ENCODE measurements around the gene RUNDC3A.
A peak's percentile ranks its signal among the peaks of the same experiment; 100 is the strongest.
"Not testable (repeated sequence)": the region's sequence is repeated elsewhere in the genome, so short reads cannot be mapped to it uniquely, and the experiment has no call there.

Gene RUNDC3A

DNA sequence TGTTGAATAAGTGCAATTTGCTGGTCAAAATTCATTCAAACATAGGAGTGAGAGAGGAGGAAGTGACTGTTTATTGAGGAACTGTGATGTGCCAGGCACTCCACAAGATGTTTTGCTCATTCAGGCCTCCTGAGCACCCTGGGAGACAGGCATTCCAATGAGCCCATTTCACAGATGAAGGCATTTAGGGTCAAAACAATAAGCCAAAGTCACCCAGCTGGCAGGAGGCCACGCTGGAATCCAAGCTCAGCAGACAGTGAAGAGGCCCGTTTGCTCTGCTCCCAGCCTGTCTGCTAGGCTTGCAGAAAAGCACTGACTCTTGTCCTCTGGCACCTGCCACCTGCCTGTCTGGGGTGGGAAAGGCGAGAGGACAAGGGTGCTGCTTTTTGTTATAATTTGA is 26.3 kb downstream of the RUNDC3A start:
- DNase-seq, result no peak
- CTCF ChIA-PET, result interaction anchor here (1.0 to 2.0 kb wide), 5 partner anchors 15 to 131 kb away, joined by 3 to 9 read pairs (median 3); no protein-coding TSS in a partner anchor
- Mint-ChIP-seq H3K36me3 (no peaks in the 10 kb centered on the region), H3K9me3 (no peaks in the 10 kb centered on the region), H3K4me1 (peaks cover 9% of the 10 kb centered on the region), H3K27ac (no peak overlapping the region), H3K4me3 (no peak overlapping the region), H3K27me3 (peaks cover 31% of the 10 kb centered on the region)

DNA sequence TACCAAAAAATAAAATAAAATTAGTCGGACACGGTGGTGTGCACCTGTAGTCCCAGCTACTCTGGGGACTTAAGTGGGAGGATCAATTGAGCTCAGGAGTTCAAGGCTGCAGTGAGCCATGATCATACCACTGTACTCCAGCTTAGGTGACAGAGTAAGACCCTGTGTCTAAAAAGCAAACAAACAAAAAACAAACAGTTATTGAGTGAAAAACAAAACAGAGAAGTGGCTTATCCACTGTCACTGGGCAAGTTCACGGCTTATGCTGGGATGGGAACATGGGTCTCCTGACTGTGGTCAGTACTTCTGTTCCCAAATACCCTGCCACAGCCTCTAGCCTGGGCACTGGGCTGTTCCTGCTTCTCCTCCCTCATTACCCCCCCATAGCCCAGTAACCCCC is 27.2 kb downstream of the RUNDC3A start:
- Mint-ChIP-seq H3K9me3 (no peaks in the 10 kb centered on the region), H3K36me3 (no peaks in the 10 kb centered on the region), H3K4me3 (no peak overlapping the region), H3K27me3 (peaks cover 31% of the 10 kb centered on the region), H3K4me1 (peaks cover 9% of the 10 kb centered on the region), H3K27ac (no peak overlapping the region)
- DNase-seq, result no peak
- CTCF ChIA-PET, result interaction anchor here (1.0 to 1.6 kb wide), 4 partner anchors 15 to 132 kb away, joined by 3 to 4 read pairs (median 3); no protein-coding TSS in a partner anchor

DNA sequence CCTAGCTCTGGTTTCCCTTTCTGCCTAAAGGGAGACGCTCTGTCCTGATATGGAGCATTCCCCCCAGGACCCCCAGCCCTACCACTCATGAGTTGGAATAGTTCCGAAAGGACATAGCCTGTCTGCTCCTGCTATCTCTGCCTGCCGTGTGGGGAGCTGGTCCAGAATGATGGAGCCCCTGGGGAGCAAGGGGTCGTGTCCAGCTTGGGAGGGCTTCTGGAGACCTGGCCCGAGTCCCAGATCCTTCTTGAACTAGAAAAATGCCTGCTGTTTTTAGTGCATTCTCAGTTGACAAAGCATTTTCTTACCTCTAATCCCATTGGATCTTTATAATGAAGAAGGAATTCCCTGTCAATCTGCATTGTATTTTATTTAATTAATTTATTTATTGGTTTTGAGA is 27.6 kb downstream of the RUNDC3A start:
- no peaks in the 10 kb centered on the region for H3K9me3 Mint-ChIP-seq

DNA sequence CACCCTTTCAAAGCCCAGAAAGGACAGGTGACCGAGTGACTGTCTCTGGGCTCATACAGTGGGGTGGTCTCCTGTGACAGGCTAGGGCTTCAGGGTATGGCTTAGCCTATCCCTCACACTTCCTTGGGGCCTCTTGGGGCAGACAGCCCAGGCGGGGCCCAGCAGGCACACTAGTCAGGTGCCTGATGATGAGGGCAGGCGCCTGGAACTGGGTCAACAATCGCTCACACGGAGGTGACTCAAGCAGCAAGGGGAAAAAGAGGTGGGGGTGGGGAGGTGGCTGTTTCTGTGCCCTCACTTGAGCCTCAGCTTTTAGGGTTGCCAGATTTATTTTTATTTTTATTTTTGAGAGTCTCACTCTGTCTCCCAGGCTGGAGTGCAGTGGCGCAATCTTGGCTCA is 30.3 kb downstream of the RUNDC3A start:
- DNase-seq, result no peak
- CTCF ChIA-PET, result interaction anchor here (0.9 to 1.4 kb wide), 3 partner anchors 12 to 135 kb away, joined by 3 to 4 read pairs (median 4); no protein-coding TSS in a partner anchor
- no peak overlapping the region for H3K4me3 Mint-ChIP-seq
- H3K27me3 Mint-ChIP-seq, result peaks cover 42% of the 10 kb centered on the region
- H3K4me1 Mint-ChIP-seq, result no peaks in the 10 kb centered on the region
- H3K9me3 Mint-ChIP-seq, result no peaks in the 10 kb centered on the region
- H3K36me3 Mint-ChIP-seq, result no peaks in the 10 kb centered on the region
- H3K27ac Mint-ChIP-seq, result no peak overlapping the region

More for the DNA sequence above, 27.6 kb downstream of the RUNDC3A start:
- peaks cover 31% of the 10 kb centered on the region for H3K27me3 Mint-ChIP-seq
- no peaks in the 10 kb centered on the region for H3K36me3 Mint-ChIP-seq
- no peak overlapping the region for H3K27ac Mint-ChIP-seq
- no peak overlapping the region for H3K4me3 Mint-ChIP-seq
- CTCF ChIA-PET, result interaction anchor here (1.1 to 1.6 kb wide), 2 partner anchors 14 to 132 kb away, joined by 3 read pairs; no protein-coding TSS in a partner anchor
- peaks cover 8% of the 10 kb centered on the region for H3K4me1 Mint-ChIP-seq
- DNase-seq, result no peak

DNA sequence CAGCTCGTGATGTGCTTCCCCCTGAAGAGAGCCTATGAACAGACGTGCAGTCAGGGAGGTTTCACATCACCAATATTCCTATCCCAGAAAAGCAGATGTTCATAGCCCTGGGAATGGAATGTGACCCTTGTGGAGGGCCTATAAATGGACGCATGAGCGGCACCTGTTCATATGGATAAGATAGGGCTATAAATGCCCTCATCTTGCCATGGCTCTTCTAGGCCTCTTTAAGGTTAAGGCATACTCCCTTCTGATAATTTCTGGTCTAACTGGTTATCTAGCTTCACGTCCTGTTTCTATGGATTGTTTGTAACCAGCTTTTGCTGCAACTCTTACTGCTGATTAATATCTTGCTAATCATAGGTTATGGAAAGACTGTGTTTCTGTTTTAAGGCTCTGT is 32.2 kb downstream of the RUNDC3A start:
- CTCF ChIA-PET, result interaction anchor here (0.6 to 2.0 kb wide), 2 partner anchors 9 to 22 kb away, joined by 3 to 8 read pairs; no protein-coding TSS in a partner anchor
- not testable (repeated sequence) for H3K9me3 Mint-ChIP-seq, H3K4me3 Mint-ChIP-seq, H3K27ac Mint-ChIP-seq, DNase-seq, H3K36me3 Mint-ChIP-seq
- Mint-ChIP-seq H3K4me1 (peaks cover 14% of the 10 kb centered on the region), H3K27me3 (peaks cover 49% of the 10 kb centered on the region)

DNA sequence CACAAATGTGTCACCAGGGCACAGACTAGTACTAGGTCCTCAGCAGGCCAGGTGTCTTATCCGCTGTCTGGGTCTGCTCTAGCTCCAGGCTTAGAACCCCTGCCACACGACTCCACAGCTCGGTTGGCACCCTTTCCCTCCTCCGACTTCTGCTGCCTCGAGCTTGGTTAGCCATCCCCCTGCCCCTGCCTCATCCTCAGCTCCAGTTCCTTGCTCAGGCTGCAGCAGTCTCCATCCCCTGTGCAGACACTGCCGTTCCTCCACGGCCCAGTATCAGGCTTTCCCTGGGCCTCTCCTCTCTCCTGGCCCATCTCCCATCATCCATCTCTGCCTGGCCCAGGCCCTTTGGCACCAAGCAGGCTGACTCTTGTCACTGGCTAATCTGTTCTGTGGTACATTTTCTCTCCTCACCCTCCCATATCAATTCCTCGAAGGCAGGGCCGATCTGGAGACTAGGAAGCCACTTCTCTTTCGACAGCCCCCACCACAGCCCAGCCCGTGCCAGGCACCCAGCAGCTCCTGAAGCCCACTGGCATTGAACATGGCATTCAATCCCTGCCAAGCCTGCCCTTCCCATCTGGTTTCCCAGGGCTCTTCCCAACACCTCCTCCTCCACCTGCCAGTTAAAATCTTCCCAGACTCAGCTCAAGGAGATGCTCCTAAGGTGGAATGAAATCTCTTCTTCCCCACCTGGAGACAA is 35.3 kb downstream of the RUNDC3A start:
- DNase-seq, result no peak
- CTCF ChIA-PET, result interaction anchor here (1.1 kb wide), 1 partner anchor 11 kb away, joined by 3 read pairs; no protein-coding TSS in a partner anchor
- Mint-ChIP-seq H3K36me3 (no peaks in the 10 kb centered on the region), H3K27me3 (peaks cover 33% of the 10 kb centered on the region), H3K4me3 (peak overlapping the region; percentile 9), H3K9me3 (no peaks in the 10 kb centered on the region), H3K27ac (no peak overlapping the region), H3K4me1 (peaks cover 27% of the 10 kb centered on the region)

DNA sequence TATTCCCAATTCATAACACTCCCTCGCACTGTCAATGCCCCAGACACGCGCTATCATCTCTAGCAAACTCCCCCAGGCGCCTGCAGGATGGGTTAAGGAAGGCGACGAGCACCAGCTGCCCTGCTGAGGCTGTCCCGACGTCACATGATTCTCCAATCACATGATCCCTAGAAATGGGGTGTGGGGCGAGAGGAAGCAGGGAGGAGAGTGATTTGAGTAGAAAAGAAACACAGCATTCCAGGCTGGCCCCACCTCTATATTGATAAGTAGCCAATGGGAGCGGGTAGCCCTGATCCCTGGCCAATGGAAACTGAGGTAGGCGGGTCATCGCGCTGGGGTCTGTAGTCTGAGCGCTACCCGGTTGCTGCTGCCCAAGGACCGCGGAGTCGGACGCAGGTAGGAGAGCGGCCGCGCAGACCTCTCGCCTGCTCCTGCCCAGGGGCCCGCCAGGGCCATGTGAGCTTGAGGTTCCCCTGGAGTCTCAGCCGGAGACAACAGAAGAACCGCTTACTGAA is 36.6 kb downstream of the RUNDC3A start, which contains the start of gene GRN:
GRN (plus strand) TSS at position 364 of the 515 bp plus-strand sequence. CDS start 3,863 bp downstream, outside the sequence.
- DNase-seq, result peak; percentile 93
- Mint-ChIP-seq H3K27ac (peak within 1 kb of the TSS; percentile 51), H3K36me3 (peaks cover 3% of the 10 kb centered on the region), H3K27me3 (peaks cover 31% of the 10 kb centered on the region), H3K4me1 (peaks cover 28% of the 10 kb centered on the region), H3K9me3 (no peaks in the 10 kb centered on the region), H3K4me3 (peak within 1 kb of the TSS; percentile 87)
- CTCF ChIA-PET, result interaction anchor here (0.8 to 2.0 kb wide), 14 partner anchors 9 to 1445 kb away, joined by 3 to 21 read pairs (median 4); no protein-coding TSS in a partner anchor

DNA sequence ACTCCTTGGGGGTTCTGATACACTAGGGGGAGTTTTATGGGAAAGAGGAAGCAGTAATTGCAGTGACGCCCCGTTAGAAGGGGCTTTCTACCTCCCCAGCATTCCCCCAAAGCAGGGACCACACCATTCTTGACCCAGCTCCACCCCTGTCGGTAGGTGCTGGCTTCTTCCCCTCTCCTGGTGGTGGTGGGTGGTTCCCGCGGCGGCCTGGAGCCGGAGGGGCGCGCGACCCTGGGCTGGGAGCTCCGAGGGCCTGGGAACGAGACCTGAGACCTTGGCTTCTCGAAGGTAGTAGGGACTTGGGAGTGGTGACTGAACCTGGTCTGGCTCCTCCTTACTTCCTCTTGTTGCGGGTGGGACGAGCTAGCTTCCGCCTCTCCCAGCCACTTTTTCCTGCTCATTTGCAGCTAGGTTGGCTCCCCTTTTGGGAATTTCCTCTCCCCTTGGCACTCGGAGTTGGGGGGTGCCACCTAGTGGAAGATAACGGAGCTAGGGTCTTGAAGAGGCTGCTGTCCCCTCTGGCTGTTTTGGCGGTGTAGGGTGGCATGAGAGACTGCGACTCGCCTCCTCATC is 37.1 kb downstream of the RUNDC3A start:
- H3K4me3 Mint-ChIP-seq, result peak overlapping the region; percentile 87
- peak overlapping the region; percentile 51 for H3K27ac Mint-ChIP-seq
- H3K9me3 Mint-ChIP-seq, result no peaks in the 10 kb centered on the region
- H3K36me3 Mint-ChIP-seq, result peaks cover 4% of the 10 kb centered on the region
- peak; percentile 59 for DNase-seq
- peaks cover 28% of the 10 kb centered on the region for H3K4me1 Mint-ChIP-seq
- CTCF ChIA-PET, result interaction anchor here (0.8 to 2.0 kb wide), 13 partner anchors 9 to 171 kb away, joined by 3 to 21 read pairs (median 4); no protein-coding TSS in a partner anchor
- H3K27me3 Mint-ChIP-seq, result peaks cover 31% of the 10 kb centered on the region

DNA sequence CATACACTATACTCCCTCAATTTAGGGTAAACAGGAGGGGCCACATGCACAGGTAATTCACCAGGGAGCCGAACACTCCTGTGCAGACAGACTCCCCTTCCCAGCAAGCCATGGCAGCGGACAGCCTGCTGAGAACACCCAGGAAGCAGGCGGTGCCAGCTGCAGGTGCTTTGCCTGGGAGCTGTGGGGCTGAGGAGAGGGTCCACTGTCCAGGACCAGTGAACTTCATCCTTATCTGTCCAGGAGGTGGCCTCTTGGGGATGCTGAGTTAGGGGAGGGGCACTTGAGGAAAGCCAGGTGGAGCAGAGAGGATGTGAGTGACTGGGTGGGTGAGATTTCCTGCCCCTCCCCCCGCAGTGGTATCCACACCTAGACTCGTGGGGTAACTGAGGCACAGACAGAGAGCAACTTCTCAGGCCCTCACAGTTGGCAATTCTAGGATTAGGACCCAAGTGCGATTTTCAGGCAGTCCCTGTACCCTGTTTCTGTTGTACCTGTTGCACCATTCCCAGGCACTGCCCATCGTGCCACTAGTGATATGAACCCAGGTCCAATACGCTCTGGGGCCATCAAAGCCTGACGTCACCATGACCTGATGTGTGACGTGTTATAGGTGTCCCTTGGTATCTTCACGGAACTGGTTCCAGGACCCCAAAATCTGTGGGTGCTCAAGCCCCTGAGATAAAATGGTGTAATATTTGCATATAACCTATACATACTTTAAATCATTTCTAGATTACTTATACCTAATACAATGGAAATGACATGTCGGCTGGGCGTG is 37.9 kb downstream of the RUNDC3A start:
- H3K4me1 Mint-ChIP-seq, result peaks cover 28% of the 10 kb centered on the region
- CTCF ChIA-PET, result interaction anchor here (0.8 to 2.0 kb wide), 11 partner anchors 8 to 172 kb away, joined by 3 to 21 read pairs (median 4); no protein-coding TSS in a partner anchor
- no peak overlapping the region for H3K27ac Mint-ChIP-seq
- DNase-seq, result no peak
- H3K9me3 Mint-ChIP-seq, result no peaks in the 10 kb centered on the region
- peaks cover 6% of the 10 kb centered on the region for H3K36me3 Mint-ChIP-seq
- peak overlapping the region; percentile 87 for H3K4me3 Mint-ChIP-seq
- H3K27me3 Mint-ChIP-seq, result peaks cover 31% of the 10 kb centered on the region

DNA sequence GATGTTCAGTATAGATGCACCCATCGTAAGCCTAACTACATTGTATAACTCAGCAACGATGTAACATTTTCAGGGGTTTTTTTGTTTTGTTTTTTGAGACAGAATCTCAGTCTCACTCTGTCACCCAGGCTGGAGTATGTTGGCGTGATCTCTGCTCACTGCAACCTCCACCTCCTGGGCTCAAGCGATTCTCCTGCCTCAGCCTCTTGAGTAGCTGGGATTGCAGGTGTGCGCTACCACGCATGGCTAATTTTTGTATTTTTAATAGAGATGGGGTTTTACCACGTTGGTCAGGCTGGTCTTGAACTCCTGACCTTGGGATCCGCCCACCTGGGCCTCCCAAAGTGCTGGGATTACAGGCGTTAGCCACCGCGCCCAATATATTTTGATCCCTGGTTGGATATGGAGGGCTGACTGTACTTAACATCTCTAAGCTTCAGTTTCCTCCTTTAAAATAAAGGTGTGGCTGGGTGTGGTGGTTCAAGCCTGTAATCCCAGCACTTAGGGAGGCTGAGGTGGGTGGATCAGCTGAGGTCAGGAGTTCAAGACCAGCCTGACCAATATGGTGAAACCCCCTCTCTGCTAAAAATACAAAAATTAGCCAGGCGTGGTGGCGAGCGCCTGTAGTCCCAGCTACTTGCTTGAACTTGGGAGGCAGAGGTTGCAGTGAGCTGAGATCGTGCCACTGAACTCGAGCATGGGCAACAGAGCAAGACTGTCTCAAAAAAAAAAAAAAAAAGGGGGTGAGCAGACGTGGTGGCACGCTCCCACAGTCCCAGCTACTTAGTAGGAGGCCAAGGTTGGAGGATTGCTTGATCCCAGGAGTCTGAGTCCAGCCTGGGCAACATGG is 39.0 kb downstream of the RUNDC3A start:
- H3K27ac Mint-ChIP-seq, H3K4me3 Mint-ChIP-seq, DNase-seq, H3K9me3 Mint-ChIP-seq: not testable (repeated sequence)
- CTCF ChIA-PET, result interaction anchor here (0.7 to 5.5 kb wide), 4 partner anchors 14 to 143 kb away, joined by 3 to 34 read pairs (median 8); partner anchors contain the start of gene FAM171A2
- Mint-ChIP-seq H3K36me3 (peaks cover 13% of the 10 kb centered on the region), H3K4me1 (peaks cover 28% of the 10 kb centered on the region), H3K27me3 (peaks cover 24% of the 10 kb centered on the region)

DNA sequence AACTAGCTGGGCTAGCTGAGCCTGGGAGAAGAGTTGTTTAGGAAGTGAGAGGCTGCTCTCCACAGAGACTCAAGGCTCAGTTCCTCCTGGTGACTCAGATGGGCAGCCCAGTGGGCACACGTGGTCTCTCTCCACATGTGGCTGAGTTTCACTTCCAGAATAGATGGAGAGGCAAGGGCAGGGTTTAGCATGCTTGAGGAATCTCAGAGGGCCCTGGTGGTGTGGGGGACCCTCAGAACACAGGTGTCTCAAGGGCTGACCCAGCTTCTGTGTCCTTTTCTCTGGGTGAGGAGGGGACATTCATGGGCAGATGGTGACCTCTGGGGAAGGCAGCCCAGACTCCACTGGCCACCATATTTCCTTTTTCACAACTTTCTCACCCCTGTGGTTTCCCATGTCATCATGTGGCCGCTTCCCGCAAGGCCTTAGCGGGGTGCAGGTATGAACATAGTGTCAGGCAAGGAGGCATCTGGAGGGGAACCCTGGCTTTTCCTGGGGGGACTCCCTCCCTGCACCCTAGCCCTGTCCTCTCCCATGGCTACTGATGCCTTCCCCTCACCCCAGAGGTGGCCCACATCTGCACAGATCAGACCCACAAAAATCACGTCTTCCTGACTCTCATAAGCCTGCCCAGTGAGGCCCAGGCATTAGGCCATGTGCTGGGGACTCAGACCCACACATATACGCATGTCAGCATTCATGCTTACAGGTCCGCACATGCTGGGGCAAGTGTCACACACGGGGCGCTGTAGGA is 40.0 kb downstream of the RUNDC3A start:
- H3K9me3 Mint-ChIP-seq, result no peaks in the 10 kb centered on the region
- peaks cover 17% of the 10 kb centered on the region for H3K27me3 Mint-ChIP-seq
- no peak for DNase-seq
- H3K4me1 Mint-ChIP-seq, result peaks cover 32% of the 10 kb centered on the region
- H3K36me3 Mint-ChIP-seq, result peaks cover 15% of the 10 kb centered on the region
- H3K4me3 Mint-ChIP-seq, result no peak overlapping the region
- no peak overlapping the region for H3K27ac Mint-ChIP-seq
- CTCF ChIA-PET, result interaction anchor here (1.6 to 5.5 kb wide), 3 partner anchors 13 to 144 kb away, joined by 7 to 34 read pairs (median 20); partner anchors contain the start of gene FAM171A2

DNA sequence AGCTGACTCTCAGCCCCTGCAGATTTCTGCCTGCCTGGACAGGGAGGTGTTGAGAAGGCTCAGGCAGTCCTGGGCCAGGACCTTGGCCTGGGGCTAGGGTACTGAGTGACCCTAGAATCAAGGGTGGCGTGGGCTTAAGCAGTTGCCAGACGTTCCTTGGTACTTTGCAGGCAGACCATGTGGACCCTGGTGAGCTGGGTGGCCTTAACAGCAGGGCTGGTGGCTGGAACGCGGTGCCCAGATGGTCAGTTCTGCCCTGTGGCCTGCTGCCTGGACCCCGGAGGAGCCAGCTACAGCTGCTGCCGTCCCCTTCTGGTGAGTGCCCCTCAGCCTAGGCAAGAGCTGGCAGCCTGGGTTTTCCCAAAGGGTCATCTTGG is 40.6 kb downstream of the RUNDC3A start:
- no peak overlapping the region for H3K4me3 Mint-ChIP-seq

More for the DNA sequence above, 40.6 kb downstream of the RUNDC3A start:
- H3K4me1 Mint-ChIP-seq, result peaks cover 32% of the 10 kb centered on the region
- H3K27ac Mint-ChIP-seq, result no peak overlapping the region
- no peaks in the 10 kb centered on the region for H3K9me3 Mint-ChIP-seq
- CTCF ChIA-PET, result interaction anchor here (1.4 to 5.5 kb wide), 4 partner anchors 13 to 139 kb away, joined by 3 to 34 read pairs (median 19); partner anchors contain the start of gene FAM171A2
- DNase-seq, result no peak
- peaks cover 12% of the 10 kb centered on the region for H3K27me3 Mint-ChIP-seq
- peaks cover 15% of the 10 kb centered on the region for H3K36me3 Mint-ChIP-seq
